A549 (cell line): Measurements from ENCODE around the gene MRPS6.

Source experiments
- MAZ ChIP-seq: fragments of 150-350 bp; IDR thresholded peaks from 2 replicates; pipeline ENCODE4 v1.6.1; 2014; ENCODE audit warnings: antibody characterized with exemption, low read depth, low read length, borderline replicate concordance
- POLR2A ChIP-seq: IDR thresholded peaks from 2 replicates; pipeline ENCODE4 v1.6.1; 2012; ENCODE audit warnings: mild to moderate bottlenecking, low read length
- ZFP36 ChIP-seq: fragments of 450-650 bp; IDR thresholded peaks from 2 replicates; pipeline ENCODE4 v1.6.1; 2014; ENCODE audit warnings: borderline replicate concordance; ENCODE audit not compliant: partially characterized antibody
- TF ChIP-seq, protein P1 (sequence below): fragments of >200 bp; sonication (Bioruptor Twin); formaldehyde crosslinking; IDR thresholded peaks from 3 replicates; pipeline ENCODE4 v1.5.1; 2016
- TF ChIP-seq, protein P2 (sequence below): fragments of 250-450 bp; sonication (Bioruptor Pico); IDR thresholded peaks from 2 replicates; pipeline ENCODE4 v1.5.0; 2021; ENCODE audit warnings: mild to moderate bottlenecking, moderate library complexity, borderline replicate concordance
- TF ChIP-seq, protein P3 (sequence below): IDR thresholded peaks from 2 replicates; pipeline ENCODE4 v1.6.1; 2012

DNA sequence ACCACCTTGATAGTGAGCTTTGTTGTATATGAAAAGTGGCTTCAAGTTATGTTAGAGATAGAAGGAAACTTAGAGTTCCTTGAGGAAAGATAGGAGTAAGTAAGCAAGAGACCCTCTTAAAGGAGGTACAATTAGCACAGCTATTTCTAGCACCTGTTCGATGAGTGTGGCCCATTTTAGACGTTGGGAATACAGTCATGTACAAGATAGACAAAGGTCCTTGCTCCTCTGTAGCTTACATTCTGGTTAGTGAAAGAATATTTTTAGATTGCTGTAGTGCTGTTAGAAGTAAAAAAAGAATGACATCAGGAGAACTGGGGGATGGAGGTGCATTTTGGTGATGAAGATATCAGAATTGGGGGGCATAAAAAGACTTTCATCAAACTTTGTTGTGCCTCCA lies 47.5 kb downstream of the MRPS6 start:
- TF ChIP-seq, protein P1, sequence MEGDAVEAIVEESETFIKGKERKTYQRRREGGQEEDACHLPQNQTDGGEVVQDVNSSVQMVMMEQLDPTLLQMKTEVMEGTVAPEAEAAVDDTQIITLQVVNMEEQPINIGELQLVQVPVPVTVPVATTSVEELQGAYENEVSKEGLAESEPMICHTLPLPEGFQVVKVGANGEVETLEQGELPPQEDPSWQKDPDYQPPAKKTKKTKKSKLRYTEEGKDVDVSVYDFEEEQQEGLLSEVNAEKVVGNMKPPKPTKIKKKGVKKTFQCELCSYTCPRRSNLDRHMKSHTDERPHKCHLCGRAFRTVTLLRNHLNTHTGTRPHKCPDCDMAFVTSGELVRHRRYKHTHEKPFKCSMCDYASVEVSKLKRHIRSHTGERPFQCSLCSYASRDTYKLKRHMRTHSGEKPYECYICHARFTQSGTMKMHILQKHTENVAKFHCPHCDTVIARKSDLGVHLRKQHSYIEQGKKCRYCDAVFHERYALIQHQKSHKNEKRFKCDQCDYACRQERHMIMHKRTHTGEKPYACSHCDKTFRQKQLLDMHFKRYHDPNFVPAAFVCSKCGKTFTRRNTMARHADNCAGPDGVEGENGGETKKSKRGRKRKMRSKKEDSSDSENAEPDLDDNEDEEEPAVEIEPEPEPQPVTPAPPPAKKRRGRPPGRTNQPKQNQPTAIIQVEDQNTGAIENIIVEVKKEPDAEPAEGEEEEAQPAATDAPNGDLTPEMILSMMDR: no peak
- TF ChIP-seq ZFP36 (no peak), MAZ (no peak), POLR2A (no peak)
- TF ChIP-seq, protein P2, sequence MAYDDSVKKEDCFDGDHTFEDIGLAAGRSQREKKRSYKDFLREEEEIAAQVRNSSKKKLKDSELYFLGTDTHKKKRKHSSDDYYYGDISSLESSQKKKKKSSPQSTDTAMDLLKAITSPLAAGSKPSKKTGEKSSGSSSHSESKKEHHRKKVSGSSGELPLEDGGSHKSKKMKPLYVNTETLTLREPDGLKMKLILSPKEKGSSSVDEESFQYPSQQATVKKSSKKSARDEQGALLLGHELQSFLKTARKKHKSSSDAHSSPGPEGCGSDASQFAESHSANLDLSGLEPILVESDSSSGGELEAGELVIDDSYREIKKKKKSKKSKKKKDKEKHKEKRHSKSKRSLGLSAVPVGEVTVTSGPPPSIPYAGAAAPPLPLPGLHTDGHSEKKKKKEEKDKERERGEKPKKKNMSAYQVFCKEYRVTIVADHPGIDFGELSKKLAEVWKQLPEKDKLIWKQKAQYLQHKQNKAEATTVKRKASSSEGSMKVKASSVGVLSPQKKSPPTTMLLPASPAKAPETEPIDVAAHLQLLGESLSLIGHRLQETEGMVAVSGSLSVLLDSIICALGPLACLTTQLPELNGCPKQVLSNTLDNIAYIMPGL: no peak
- TF ChIP-seq, protein P3, sequence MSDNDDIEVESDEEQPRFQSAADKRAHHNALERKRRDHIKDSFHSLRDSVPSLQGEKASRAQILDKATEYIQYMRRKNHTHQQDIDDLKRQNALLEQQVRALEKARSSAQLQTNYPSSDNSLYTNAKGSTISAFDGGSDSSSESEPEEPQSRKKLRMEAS: no peak
